IPS-18c (cell line): ENCODE results near the gene AK5.

Experiments
- H3K4me3 ChIP-seq: 2 replicates; pipeline ENCODE4 v1.7.0; 2013; ENCODE audit warnings: low read depth, mild to moderate bottlenecking, low read length, moderate library complexity; ENCODE audit not compliant: insufficient read depth
- H3K9me3 ChIP-seq: one replicate; pipeline ENCODE4 v1.6.1; 2013; ENCODE audit warnings: mild to moderate bottlenecking, low read length, moderate library complexity; ENCODE audit not compliant: control insufficient read depth, insufficient read depth

AK5 gene

GRCh38 chr1:77438236-77438913, 156.6 kb downstream of the AK5 start:
- Histone ChIP-seq H3K4me3 (no peak overlapping the region), H3K9me3 (no peaks in the 10 kb centered on the region)

GRCh38 chr1:77446841-77447555, 165.2 kb downstream of the AK5 start:
- no peak overlapping the region for H3K4me3 ChIP-seq
- H3K9me3 ChIP-seq = no peaks in the 10 kb centered on the region

- Histone ChIP-seq H3K4me3 (no peak overlapping the region), H3K9me3 (no peaks in the 10 kb centered on the region)
These were observed 165.8 kb downstream of the AK5 start for GRCh38 chr1:77447669-77448068.

GRCh38 chr1:77459881-77460280, 178.1 kb downstream of the AK5 start:
- H3K9me3 ChIP-seq = peaks cover 2% of the 10 kb centered on the region

GRCh38 chr1:77461691-77462090, 179.9 kb downstream of the AK5 start:
- no peak overlapping the region for H3K4me3 ChIP-seq
- H3K9me3 ChIP-seq = no peaks in the 10 kb centered on the region

More at GRCh38 chr1:77459881-77460280, 178.1 kb downstream of the AK5 start:
- no peak overlapping the region for H3K4me3 ChIP-seq

- H3K9me3 ChIP-seq = no peaks in the 10 kb centered on the region
- H3K4me3 ChIP-seq = no peak overlapping the region
These were observed 181.4 kb downstream of the AK5 start for GRCh38 chr1:77463216-77463615.

- H3K4me3 ChIP-seq = no peak overlapping the region
These were observed 183.3 kb downstream of the AK5 start for GRCh38 chr1:77465139-77465538.

GRCh38 chr1:77465922-77466321, 184.1 kb downstream of the AK5 start:
- Histone ChIP-seq H3K9me3 (no peaks in the 10 kb centered on the region), H3K4me3 (no peak overlapping the region)

More at GRCh38 chr1:77465139-77465538, 183.3 kb downstream of the AK5 start:
- no peaks in the 10 kb centered on the region for H3K9me3 ChIP-seq

GRCh38 chr1:77467021-77467595, 185.3 kb downstream of the AK5 start:
- no peaks in the 10 kb centered on the region for H3K9me3 ChIP-seq
- no peak overlapping the region for H3K4me3 ChIP-seq

GRCh38 chr1:77467741-77468140, 185.9 kb downstream of the AK5 start:
- Histone ChIP-seq H3K9me3 (no peaks in the 10 kb centered on the region), H3K4me3 (no peak overlapping the region)

GRCh38 chr1:77468257-77468948, 186.6 kb downstream of the AK5 start:
- H3K9me3 ChIP-seq = no peaks in the 10 kb centered on the region

GRCh38 chr1:77468949-77469710, 187.3 kb downstream of the AK5 start:
- H3K4me3 ChIP-seq = no peak overlapping the region
- H3K9me3 ChIP-seq = no peaks in the 10 kb centered on the region

More at GRCh38 chr1:77468257-77468948, 186.6 kb downstream of the AK5 start:
- no peak overlapping the region for H3K4me3 ChIP-seq

- no peak overlapping the region for H3K4me3 ChIP-seq
- H3K9me3 ChIP-seq = no peaks in the 10 kb centered on the region
These were observed 189.9 kb downstream of the AK5 start for GRCh38 chr1:77471691-77472090.

GRCh38 chr1:77473690-77474089, 191.9 kb downstream of the AK5 start:
- Histone ChIP-seq H3K9me3 (no peaks in the 10 kb centered on the region), H3K4me3 (no peak overlapping the region)

GRCh38 chr1:77475641-77476040, 193.8 kb downstream of the AK5 start:
- H3K9me3 ChIP-seq = no peaks in the 10 kb centered on the region
- H3K4me3 ChIP-seq = no peak overlapping the region

- H3K9me3 ChIP-seq = no peaks in the 10 kb centered on the region
- no peak overlapping the region for H3K4me3 ChIP-seq
These were observed 194.7 kb downstream of the AK5 start for GRCh38 chr1:77476475-77476874.

- H3K4me3 ChIP-seq = no peak overlapping the region
These were observed 202.5 kb downstream of the AK5 start for GRCh38 chr1:77484334-77484733.

More at GRCh38 chr1:77484334-77484733, 202.5 kb downstream of the AK5 start:
- no peaks in the 10 kb centered on the region for H3K9me3 ChIP-seq
